ENCODE measurements around the gene CARNS1. TPM values are rescaled to one million over a fixed set of nuclear protein-coding genes. Genes with fewer than 3 reads are reported as not detected.

CARNS1 gene
- total RNA-seq, 1 donor from 2014 or later: 17.2 TPM

- Histone ChIP-seq H3K27ac (ENCODE audit: low read depth, low read length) (no peak within 1 kb of the TSS), H3K27me3 (ENCODE audit: control insufficient read depth in 3 of 3, insufficient read depth in 3 of 3, low read length in 3 of 3) (peaks cover 0 to 6% (median 4%) of the 10 kb centered on the region in 3 donors), H3K9ac (ENCODE audit: low read depth in 1 of 3, low read length in 3 of 3) (peak within 1 kb of the TSS in 2 of 3 donors; percentile 58 to 73), H3K36me3 (ENCODE audit: control insufficient read depth in 3 of 3, insufficient read depth in 3 of 3, low read length in 3 of 3) (no peaks in the 10 kb centered on the region), H3K4me3 (ENCODE audit: low read length in 3 of 3) (peak within 1 kb of the TSS; percentile 43 to 64 (median 54)), H3K4me1 (ENCODE audit: control insufficient read depth in 3 of 3, insufficient read depth in 3 of 3, low read length in 3 of 3) (peaks cover 0 to 8% (median 7%) of the 10 kb centered on the region in 3 donors), H3K9me3 (ENCODE audit: control insufficient read depth in 3 of 3, low read length in 3 of 3) (no peaks in the 10 kb centered on the region)
Measured at GRCh38 chr11:67452141-67452952, 36.9 kb downstream of the CARNS1 start, which contains the start of gene GPR152. Gene GPR152, minus strand, starts transcription at chr11:67452729. Its CDS starts 5 bp downstream, at chr11:67452724.

GRCh38 chr11:67453816-67454732, 38.6 kb downstream of the CARNS1 start:
- Histone ChIP-seq H3K4me1 (ENCODE audit: control insufficient read depth in 3 of 3, insufficient read depth in 3 of 3, low read length in 3 of 3) (peaks cover 0 to 8% (median 7%) of the 10 kb centered on the region in 3 donors), H3K9me3 (ENCODE audit: control insufficient read depth in 3 of 3, low read length in 3 of 3) (no peaks in the 10 kb centered on the region), H3K9ac (ENCODE audit: low read depth in 1 of 3, low read length in 3 of 3) (no peak overlapping the region), H3K27ac (ENCODE audit: low read depth, low read length) (no peak overlapping the region), H3K4me3 (ENCODE audit: low read length in 3 of 3) (no peak overlapping the region), H3K36me3 (ENCODE audit: control insufficient read depth in 3 of 3, insufficient read depth in 3 of 3, low read length in 3 of 3) (no peaks in the 10 kb centered on the region), H3K27me3 (ENCODE audit: control insufficient read depth in 3 of 3, insufficient read depth in 3 of 3, low read length in 3 of 3) (peaks cover 0 to 6% (median 0%) of the 10 kb centered on the region in 3 donors)

DNA sequence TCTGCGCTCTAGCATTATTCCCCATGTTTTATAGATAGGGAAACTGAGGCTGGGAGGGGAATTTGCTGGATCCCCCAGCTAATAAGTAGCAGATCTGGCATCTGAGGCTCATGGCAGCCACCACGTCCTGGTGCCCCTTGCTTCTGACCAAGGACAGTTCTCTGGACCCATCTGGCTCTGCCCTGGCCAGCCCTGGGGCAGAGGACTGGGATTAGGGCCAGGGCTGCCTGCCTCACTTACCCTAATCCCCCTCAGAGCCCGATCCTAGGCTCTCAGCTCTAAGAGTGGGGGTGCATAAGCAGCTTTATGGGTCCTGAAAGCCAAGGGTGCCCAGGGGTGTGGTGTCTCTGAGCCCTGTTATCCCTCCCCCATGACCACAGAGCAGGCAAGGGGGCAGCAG, 39.6 kb downstream of the CARNS1 start, which contains the start of gene CABP4:
Gene CABP4, plus strand, starts transcription at position 301 of the 400 bp plus-strand sequence. Its CDS starts 70 bp downstream, at position 371.
- Histone ChIP-seq H3K36me3 (ENCODE audit: control insufficient read depth in 3 of 3, insufficient read depth in 3 of 3, low read length in 3 of 3) (no peaks in the 10 kb centered on the region), H3K4me3 (ENCODE audit: low read length in 3 of 3) (no peak within 1 kb of the TSS), H3K4me1 (ENCODE audit: control insufficient read depth in 3 of 3, insufficient read depth in 3 of 3, low read length in 3 of 3) (peaks cover 0 to 8% (median 7%) of the 10 kb centered on the region in 3 donors), H3K27ac (ENCODE audit: low read depth, low read length) (no peak within 1 kb of the TSS), H3K9me3 (ENCODE audit: control insufficient read depth in 3 of 3, low read length in 3 of 3) (no peaks in the 10 kb centered on the region), H3K27me3 (ENCODE audit: control insufficient read depth in 3 of 3, insufficient read depth in 3 of 3, low read length in 3 of 3) (peaks cover 0 to 6% (median 0%) of the 10 kb centered on the region in 3 donors), H3K9ac (ENCODE audit: low read depth in 1 of 3, low read length in 3 of 3) (no peak within 1 kb of the TSS)

DNA sequence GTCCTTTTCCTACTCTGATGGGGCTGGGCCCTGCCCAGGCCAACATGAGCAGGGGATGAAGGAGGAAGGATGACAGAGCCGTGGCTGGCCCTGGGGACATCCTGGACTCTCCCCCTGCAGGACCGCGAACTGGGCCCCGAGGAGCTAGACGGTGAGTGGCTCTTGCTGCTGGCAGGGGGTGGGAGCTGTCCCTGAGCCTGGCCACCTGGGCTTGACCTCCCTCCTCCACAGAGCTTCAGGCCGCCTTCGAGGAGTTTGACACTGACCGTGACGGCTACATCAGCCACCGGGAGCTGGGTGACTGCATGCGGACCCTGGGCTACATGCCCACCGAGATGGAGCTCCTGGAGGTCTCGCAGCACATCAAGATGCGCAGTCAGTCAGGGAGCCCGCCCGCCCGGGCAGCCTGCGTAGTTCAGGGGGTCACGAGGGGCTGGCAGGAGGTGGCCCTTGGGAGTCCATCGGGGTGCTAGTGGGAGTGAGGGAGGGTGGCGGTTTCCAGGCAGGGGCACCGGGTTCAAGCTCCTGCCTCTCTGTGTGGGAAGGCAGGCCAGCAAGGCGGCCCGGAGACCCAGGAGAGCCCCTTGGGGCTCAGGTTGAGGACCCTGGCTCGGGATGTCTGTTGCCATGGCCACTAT, 40.7 kb downstream of the CARNS1 start:
- Histone ChIP-seq H3K9ac (ENCODE audit: low read depth in 1 of 3, low read length in 3 of 3) (no peak overlapping the region), H3K4me1 (ENCODE audit: control insufficient read depth in 3 of 3, insufficient read depth in 3 of 3, low read length in 3 of 3) (peaks cover 0 to 8% (median 7%) of the 10 kb centered on the region in 3 donors), H3K27me3 (ENCODE audit: control insufficient read depth in 3 of 3, insufficient read depth in 3 of 3, low read length in 3 of 3) (peaks cover 0 to 6% (median 0%) of the 10 kb centered on the region in 3 donors), H3K36me3 (ENCODE audit: control insufficient read depth in 3 of 3, insufficient read depth in 3 of 3, low read length in 3 of 3) (no peaks in the 10 kb centered on the region), H3K9me3 (ENCODE audit: control insufficient read depth in 3 of 3, low read length in 3 of 3) (no peaks in the 10 kb centered on the region), H3K4me3 (ENCODE audit: low read length in 3 of 3) (no peak overlapping the region), H3K27ac (ENCODE audit: low read depth, low read length) (no peak overlapping the region)

DNA sequence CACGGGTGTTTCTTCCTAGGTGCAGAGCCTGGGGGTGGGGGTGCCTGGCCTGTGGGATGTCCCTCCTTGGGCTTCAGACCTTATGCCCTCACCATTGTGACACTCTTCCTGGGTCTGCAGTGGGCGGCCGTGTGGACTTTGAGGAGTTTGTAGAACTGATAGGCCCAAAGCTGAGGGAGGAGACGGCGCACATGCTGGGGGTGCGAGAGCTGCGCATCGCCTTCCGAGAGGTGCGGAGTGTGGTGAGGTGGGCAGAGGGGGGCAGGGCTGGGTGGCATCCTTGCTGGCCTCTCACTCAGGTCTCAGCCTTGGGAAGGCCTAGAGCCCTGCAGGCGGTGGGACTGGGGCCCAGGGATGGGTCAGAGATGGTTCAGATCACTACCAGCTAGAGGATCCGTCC, 42.0 kb downstream of the CARNS1 start:
- Histone ChIP-seq H3K27ac (ENCODE audit: low read depth, low read length) (no peak overlapping the region), H3K9me3 (ENCODE audit: control insufficient read depth in 3 of 3, low read length in 3 of 3) (no peaks in the 10 kb centered on the region), H3K4me3 (ENCODE audit: low read length in 3 of 3) (no peak overlapping the region), H3K9ac (ENCODE audit: low read depth in 1 of 3, low read length in 3 of 3) (no peak overlapping the region), H3K36me3 (ENCODE audit: control insufficient read depth in 3 of 3, insufficient read depth in 3 of 3, low read length in 3 of 3) (no peaks in the 10 kb centered on the region), H3K4me1 (ENCODE audit: control insufficient read depth in 3 of 3, insufficient read depth in 3 of 3, low read length in 3 of 3) (peaks cover 0 to 3% (median 3%) of the 10 kb centered on the region in 3 donors), H3K27me3 (ENCODE audit: control insufficient read depth in 3 of 3, insufficient read depth in 3 of 3, low read length in 3 of 3) (peaks cover 0 to 6% (median 0%) of the 10 kb centered on the region in 3 donors)

GRCh38 chr11:67458266-67458665, 42.8 kb downstream of the CARNS1 start:
- no peak overlapping the region for H3K9ac ChIP-seq (ENCODE audit: low read depth in 1 of 3, low read length in 3 of 3)
- H3K4me3 ChIP-seq (ENCODE audit: low read length in 3 of 3): no peak overlapping the region

DNA sequence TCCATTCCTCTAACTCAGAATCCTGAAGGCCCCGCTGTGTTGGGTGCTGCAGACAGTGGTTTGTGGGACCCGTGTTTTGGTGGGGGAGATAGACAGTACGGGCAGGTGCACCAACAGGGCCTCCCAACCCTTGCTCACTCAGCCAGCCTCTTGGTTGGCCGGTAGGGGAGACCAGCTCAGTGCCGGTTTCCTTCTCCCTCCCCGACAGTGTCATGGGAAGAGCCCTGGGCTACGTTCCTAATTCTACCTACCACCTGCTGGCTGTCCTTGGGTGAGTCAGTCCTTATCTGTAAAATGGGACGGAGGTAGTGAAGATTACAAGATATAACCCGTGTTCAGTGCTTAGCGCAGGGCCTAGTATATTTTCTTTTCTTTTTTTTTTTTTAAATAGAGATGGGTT, 47.7 kb downstream of the CARNS1 start:
- Histone ChIP-seq H3K27me3 (ENCODE audit: control insufficient read depth in 3 of 3, insufficient read depth in 3 of 3, low read length in 3 of 3) (no peaks in the 10 kb centered on the region), H3K9ac (ENCODE audit: low read depth in 1 of 3, low read length in 3 of 3) (peak overlapping the region in 1 of 3 donors; percentile 8), H3K36me3 (ENCODE audit: control insufficient read depth in 3 of 3, insufficient read depth in 3 of 3, low read length in 3 of 3) (peaks cover 0 to 2% (median 0%) of the 10 kb centered on the region in 3 donors), H3K4me3 (ENCODE audit: low read length in 3 of 3) (no peak overlapping the region), H3K4me1 (ENCODE audit: control insufficient read depth in 3 of 3, insufficient read depth in 3 of 3, low read length in 3 of 3) (peaks cover 15 to 24% (median 17%) of the 10 kb centered on the region in 3 donors), H3K9me3 (ENCODE audit: control insufficient read depth in 3 of 3, low read length in 3 of 3) (no peaks in the 10 kb centered on the region), H3K27ac (ENCODE audit: low read depth, low read length) (no peak overlapping the region)

More at GRCh38 chr11:67458266-67458665, 42.8 kb downstream of the CARNS1 start:
- Histone ChIP-seq H3K36me3 (ENCODE audit: control insufficient read depth in 3 of 3, insufficient read depth in 3 of 3, low read length in 3 of 3) (no peaks in the 10 kb centered on the region), H3K27ac (ENCODE audit: low read depth, low read length) (no peak overlapping the region), H3K4me1 (ENCODE audit: control insufficient read depth in 3 of 3, insufficient read depth in 3 of 3, low read length in 3 of 3) (no peaks in the 10 kb centered on the region), H3K27me3 (ENCODE audit: control insufficient read depth in 3 of 3, insufficient read depth in 3 of 3, low read length in 3 of 3) (peaks cover 0 to 6% (median 0%) of the 10 kb centered on the region in 3 donors), H3K9me3 (ENCODE audit: control insufficient read depth in 3 of 3, low read length in 3 of 3) (no peaks in the 10 kb centered on the region)

- Histone ChIP-seq H3K27me3 (ENCODE audit: control insufficient read depth in 3 of 3, insufficient read depth in 3 of 3, low read length in 3 of 3) (no peaks in the 10 kb centered on the region), H3K27ac (ENCODE audit: low read depth, low read length) (peak overlapping the region; percentile 76), H3K36me3 (ENCODE audit: control insufficient read depth in 3 of 3, insufficient read depth in 3 of 3, low read length in 3 of 3) (peaks cover 0 to 2% (median 0%) of the 10 kb centered on the region in 3 donors), H3K4me3 (ENCODE audit: low read length in 3 of 3) (peak overlapping the region; percentile 66 to 69 (median 69)), H3K4me1 (ENCODE audit: control insufficient read depth in 3 of 3, insufficient read depth in 3 of 3, low read length in 3 of 3) (peaks cover 19 to 28% (median 21%) of the 10 kb centered on the region in 3 donors), H3K9ac (ENCODE audit: low read depth in 1 of 3, low read length in 3 of 3) (peak overlapping the region; percentile 45 to 79 (median 74)), H3K9me3 (ENCODE audit: control insufficient read depth in 3 of 3, low read length in 3 of 3) (no peaks in the 10 kb centered on the region)
Measured at GRCh38 chr11:67463680-67464410, 48.4 kb downstream of the CARNS1 start.
